ENCODE data around the gene GTPBP6.

GTPBP6 gene, protein sequence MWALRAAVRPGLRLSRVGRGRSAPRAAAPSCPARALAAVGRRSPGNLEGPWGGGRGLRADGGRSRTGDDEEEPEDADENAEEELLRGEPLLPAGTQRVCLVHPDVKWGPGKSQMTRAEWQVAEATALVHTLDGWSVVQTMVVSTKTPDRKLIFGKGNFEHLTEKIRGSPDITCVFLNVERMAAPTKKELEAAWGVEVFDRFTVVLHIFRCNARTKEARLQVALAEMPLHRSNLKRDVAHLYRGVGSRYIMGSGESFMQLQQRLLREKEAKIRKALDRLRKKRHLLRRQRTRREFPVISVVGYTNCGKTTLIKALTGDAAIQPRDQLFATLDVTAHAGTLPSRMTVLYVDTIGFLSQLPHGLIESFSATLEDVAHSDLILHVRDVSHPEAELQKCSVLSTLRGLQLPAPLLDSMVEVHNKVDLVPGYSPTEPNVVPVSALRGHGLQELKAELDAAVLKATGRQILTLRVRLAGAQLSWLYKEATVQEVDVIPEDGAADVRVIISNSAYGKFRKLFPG

DNA sequence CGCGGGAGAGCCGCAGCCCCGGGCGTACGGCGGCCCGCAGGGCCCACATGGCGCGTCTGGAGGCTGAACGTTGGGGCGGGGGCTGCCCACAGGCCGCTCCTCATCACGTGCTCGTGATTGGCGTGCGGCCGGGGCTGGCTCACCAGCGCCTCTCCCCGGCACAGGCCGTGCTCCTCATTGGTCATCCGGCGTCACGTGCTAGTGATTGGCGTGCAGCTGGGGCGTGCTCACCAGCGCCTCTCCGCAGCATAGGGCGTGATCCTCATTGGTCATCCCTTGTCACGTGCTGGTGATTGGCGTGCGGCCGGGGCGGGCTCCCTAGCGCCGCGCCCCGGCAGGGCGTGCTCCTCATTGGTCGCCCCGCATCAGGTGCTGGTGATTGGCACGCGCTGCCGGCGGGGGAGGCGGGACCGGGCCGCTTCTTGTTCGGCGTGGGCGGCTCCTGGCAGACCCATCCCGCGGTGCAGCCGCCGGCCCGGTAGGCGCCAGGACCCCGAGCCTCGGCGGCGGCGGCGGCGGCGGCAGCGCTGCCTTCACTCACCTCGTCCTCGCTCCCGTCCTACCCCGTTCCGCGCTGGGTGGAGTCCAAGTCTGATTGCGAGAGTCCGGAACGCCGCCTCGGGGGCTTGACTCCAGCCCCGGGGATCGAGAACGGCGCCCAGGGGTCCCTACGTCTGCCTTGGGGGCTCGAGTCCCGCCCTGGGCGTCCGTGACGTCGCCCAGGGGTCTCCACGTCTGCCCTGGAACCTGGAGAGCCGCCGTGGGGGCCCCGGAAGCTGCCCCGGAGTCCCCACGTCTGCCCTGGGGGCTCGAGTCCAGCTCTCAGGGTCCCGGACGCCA, at the start of gene GTPBP6:
TSS of gene GTPBP6 (minus strand) at position 58 of the 840 bp plus-strand sequence. CDS start at position 49, 9 bp downstream.
- peak; percentile 100 for DNase-seq (ENCODE audit: low spot score)

DNA sequence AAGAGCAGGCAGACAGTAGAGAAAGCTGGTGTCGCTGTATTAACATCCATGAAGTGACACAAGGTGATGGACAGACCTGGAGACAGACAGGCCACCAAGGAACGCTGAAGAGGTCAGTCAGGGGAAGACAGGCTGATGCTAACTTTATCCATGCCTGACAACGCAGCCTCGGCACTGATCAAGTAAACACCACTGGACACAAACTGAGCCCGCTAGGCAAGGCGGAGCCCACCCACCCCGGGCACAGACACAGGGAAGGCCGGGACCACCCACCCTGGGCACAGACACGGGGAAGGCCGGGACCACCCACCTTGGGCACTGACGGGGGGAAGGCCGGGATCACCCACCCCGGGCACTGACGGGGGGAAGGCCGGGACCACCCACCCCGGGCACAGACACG, 49.3 kb upstream of the GTPBP6 start:
- no peak for DNase-seq (ENCODE audit: low spot score)

DNA sequence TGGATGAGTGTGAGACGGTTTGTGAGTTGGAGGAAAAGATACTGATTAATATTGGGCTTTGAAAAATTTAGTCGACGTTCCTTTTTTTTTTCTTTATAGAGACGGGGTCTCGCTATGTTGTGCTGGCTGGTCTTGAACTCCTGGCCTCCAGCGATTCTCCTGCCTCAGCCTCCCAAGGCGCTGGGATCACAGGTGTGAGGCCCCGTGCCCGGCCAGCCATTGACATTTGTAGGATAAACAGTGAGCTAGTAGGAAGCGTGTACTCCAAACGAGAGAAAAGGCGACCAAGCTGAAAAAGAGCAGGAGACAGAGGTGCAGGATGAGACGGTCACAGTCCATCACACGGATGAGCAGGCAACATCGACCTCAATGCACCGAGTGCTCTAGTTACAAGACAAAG, 48.8 kb upstream of the GTPBP6 start:
- no peak for DNase-seq (ENCODE audit: low spot score)

DNA sequence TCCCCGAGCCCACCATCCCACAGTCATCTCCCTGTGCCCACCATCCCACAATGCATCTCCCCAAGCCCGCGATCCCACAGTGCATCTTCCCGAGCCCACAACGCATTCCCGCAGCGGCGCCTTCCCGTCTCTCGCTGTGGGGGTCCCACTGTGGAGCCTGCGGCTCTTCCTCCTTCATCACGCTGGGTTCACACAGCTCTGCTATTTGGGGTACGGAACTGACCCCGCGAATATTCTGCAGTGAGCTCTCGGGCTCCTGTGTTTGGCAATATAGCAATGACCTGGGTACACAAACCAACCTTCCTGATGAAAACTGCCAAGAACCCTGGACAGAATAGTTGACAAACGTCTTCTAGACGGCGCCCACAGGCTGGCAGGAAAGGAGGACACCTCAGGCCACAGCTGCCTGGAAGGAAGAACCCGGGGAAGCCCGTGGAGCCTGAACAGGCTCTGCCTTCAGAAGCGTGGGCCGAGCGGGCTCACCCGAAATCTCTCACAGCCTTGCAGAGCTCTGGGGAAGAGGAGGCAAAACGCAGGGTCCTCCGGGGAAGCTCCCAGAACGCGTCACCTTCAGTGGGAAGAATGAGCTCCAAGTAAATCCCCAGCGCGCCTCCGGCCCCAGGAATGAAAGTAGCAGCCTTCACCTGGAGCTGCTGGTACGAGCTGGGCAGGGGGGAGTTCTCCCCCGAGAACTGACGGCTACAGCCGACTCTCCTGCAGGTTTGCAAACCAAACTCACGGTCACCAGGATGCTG, 45.2 kb upstream of the GTPBP6 start:
- no peak for DNase-seq (ENCODE audit: low spot score)

DNA sequence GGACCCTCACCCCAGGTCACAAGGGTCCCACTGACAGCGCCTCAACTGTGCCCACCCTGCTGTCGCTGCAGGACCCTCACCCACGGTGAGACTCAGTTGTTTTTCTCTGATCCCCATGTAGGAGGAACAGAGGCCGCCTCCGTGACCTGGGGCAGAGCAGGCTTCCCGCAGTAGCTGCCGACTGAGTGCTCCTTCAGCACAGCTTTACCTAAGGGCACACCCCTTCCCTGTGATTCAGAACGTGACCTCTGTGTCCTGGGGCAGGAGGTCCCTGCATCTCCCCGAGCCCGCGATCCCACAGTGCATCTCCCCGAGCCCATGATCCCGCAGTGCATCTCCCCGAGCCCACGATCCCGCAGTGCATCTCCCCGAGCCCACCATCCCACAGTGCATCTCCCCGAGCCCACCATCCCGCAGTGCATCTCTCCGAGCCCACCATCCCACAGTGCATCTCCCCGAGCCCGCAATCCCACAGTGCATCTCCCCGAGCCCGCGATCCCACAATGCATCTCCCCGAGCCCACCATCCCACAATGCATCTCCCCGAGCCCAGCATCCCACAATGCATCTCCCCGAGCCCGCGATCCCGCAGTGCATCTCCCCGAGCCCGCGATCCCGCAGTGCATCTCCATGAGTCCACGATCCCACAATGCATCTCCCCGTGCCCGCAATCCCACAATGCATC, 44.5 kb upstream of the GTPBP6 start:
- DNase-seq (ENCODE audit: low spot score) = no peak

DNA sequence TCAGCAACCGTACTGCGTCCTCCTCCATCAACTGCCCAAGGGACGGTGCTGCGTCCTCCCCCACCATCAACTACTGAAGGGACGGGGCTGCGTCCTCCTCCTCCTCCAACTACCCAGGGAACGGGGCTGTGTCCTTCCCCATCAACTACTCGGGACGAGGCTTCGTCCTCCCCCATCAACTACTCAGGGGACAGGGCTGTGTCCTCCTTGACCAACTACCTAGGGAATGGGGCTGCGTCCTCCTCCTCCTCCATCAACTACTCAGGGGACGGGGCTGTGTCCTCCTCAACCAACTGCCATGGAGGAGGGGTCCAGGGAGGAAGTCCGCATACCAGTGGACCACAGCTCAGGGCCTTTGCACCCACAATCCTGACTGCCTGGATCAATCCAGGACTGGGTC, 43.8 kb upstream of the GTPBP6 start:
- DNase-seq (ENCODE audit: low spot score) = no peak

DNA sequence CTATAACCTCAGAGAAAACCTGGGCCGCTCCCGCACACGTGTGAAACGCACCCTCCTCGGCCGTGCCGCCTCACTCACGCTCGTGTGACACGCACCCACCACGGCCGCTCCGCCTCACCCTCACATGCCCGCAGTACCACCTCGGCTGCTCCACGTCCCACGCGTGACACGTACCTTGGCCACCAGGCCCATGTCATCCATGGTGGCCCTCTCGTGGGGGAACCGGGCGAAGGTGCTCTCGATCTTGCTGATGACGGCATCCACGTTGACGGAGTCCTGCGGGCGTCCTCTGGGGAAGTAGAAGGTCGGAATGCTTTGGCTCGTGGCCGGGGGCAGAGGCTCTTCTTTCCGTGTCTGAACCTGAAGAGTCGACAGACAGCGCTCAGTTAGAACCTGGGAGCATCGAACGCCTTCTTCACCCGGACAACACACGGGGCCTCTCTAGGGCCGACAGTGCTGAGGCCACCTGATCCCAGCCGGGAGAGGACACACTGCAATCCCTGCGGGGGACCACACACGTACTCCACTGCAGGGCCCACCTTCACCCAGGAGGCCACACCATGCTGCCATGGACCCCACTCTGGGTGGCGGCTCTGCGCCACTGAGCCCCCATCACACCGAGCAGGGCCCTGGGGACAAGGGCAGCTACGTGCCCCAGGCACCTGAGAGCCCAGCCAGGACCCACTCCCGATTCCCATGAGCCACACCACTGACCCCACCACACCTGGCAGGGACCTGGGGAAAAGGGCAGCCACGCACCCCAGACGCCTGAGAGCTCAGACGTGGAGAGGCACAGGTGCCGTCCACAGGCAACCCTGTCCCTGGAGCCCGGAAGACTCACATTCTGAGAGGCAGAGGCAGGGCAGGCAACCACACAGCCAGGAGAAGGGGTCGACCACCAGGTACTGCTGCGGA, 42.9 kb upstream of the GTPBP6 start:
- no peak for DNase-seq (ENCODE audit: low spot score)

DNA sequence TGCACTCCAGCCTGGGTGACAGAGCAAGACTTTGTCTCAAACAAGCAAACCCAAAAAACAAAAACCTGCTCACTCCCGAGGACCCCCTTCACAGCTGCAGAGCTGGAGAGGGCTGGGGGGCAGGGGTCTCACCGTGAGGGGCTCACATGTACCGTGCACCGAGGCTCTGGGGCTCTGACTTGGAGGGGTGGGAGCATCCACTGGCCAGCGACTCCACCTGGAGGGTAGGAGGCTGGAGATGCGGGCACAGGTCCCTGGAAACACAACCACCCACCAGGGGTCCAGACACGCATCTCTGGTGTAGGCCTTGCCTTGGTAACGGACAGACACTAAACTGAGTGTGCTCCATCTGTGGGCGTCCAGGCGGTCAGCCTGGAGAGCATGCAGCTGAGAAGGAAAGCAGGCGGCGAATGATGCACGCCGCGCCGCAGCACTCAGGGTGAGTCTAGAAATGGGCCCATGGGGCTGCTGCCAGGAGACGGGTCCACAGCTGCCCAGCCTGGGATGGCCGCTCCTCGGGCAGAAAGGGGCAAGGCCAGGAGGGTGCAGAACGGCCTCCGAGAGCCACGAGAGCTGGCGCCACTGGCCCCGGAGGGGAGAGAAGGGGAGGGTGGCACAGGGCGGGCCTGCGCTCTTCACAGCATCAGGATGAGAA, 42.0 kb upstream of the GTPBP6 start:
- no peak for DNase-seq (ENCODE audit: low spot score)

DNA sequence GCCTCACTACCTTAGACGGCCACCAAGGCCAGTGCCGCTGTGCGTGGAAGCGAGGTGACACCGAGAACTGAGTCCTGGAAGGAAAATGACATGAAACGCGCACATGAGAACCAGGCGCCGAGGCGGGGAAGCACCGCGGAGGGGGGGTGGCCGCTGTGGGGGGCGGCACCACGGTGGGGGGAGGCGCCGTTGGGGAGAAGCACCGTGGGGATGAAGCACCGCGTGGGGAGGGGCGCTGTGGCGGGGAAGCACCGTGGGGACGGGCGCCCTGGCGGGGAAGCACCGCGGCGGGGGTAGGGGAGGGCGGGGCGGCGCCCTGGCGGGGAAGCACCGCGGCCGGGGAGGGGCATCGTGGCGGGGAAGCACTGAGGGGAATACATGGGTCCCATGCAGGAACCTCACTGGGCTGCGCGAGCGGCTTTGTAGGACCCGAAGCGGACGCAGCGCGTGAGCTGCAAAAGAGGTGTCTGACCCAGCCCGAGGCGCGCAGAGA, 40.1 kb upstream of the GTPBP6 start:
- no peak for DNase-seq (ENCODE audit: low spot score)

DNA sequence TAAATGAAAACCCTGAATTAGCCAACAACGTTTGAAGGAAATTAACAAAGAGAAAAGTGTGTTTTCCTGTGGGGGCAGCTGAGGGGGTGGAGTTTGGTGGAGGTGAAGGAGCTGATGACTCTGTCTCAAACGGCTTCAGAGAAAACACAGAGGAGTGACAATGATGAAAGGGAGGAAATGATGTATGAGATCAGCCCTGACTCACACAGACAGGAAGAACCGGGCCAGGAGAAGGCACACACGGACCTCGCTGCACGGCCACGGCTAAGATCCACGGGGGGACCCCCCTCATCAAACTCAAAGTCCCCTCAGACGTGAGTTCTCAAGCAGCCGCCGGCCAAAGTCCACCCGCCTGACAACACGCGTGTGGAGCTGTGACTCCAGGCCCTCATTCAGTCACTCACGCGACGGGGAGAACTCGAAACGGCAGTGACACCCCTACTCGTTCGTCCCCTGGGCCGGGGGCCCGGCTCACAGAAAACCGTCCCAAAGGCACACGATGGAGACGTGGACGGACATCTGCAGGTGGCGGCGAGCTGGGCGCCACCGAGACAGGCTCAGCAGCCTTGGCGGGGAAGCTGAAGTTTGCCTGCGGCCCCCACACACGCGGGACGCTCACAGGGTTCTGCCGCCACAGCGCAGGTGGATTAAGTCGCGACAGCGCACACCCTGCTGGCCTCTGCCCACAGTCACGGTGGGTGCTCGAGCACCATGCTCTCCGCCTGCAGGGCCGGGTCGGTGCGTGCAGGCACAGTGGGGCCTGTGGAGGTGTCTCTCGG, 39.3 kb upstream of the GTPBP6 start:
- no peak for DNase-seq (ENCODE audit: low spot score)

DNA sequence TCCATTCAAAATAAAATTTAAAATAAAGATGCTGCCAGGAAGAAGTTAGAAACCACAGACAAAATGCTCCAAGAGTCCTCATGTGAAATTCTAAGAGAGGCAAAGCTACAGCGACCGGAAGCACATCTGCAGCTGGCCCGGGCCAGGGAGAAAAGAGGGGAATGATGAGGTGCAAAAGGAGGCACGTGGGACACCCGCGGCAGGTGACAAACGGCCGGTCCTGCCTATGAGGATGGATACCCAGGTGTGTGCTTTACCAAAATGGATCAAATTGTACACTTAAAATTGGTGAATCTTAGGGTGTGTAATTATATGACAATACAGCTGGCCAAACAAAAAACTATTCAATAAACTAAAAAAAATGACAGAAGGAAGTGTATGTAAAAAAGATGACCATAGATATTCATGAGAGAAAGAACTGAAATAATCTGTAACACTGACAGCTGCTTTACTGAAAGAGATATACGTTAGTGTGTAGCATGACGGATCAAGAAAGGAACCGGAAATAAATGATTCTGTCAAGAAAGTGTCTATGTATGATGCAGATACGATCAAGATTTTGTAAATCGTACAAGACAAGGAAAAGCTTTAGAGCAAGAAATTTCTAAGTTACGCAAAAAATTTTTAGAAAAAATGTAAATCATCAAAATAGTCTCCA, 38.6 kb upstream of the GTPBP6 start:
- DNase-seq (ENCODE audit: low spot score) = no peak

DNA sequence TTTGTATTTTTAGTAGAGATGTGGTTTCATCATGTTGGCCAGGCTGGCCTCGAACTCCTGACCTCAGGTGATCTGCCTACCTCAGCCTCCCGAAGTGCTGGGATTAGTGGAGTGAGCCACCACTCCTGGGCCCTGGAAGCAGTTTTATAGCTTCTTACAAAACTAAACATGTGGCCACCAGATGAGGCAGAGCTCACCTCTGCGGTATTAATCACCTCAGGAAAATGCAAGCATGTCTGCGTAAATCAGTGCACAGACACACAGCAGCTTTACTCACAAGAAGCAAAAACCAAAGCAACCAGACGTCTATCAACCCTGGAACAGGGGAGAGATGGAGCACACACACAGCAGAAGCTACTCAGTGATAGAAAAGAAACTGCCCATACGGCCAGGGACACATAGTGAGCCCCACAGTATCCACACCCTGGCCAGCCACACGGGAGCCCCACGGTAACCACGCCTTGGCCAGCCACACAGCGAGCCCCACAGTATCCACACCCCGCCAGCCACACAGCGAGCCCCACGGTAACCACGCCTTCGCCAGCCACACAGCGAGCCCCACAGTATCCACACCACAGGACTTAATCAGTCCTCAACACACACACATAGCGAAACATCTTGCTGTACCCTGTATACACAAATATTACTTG, 37.9 kb upstream of the GTPBP6 start:
- DNase-seq (ENCODE audit: low spot score) = no peak

DNA sequence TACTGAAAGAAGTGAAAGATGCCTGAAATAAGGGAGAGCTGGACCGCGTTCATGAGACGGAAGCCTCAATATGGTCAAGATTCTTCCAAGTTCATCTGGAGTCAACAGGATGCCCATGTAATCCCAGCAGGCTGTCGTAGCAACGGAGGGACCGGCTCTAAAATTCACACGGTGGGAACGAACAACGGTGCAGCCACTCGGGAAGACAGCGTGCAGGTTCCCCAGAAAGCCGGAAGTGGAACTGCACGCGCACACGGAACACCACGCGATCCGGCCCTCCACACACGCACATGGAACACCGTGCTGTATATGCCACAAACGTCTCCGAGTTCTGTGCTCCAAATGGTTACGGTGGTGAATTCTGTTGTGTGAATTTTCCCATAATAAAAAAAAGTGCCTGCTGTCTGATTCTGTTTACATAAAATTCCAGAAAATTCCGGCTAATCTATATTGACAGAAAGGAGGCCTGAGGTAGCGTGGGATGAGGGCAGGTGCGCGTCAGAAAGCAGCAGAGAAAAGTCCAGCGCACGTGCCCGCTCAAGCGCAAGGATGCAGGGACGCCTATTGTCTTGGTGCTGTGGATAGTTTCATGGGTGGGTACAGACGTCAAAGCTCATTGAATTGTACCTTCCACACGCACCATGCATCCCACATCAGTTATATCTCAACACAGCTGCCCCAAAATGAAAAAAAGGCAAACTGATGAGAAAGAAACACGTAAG, 36.9 kb upstream of the GTPBP6 start:
- no peak for DNase-seq (ENCODE audit: low spot score)

DNA sequence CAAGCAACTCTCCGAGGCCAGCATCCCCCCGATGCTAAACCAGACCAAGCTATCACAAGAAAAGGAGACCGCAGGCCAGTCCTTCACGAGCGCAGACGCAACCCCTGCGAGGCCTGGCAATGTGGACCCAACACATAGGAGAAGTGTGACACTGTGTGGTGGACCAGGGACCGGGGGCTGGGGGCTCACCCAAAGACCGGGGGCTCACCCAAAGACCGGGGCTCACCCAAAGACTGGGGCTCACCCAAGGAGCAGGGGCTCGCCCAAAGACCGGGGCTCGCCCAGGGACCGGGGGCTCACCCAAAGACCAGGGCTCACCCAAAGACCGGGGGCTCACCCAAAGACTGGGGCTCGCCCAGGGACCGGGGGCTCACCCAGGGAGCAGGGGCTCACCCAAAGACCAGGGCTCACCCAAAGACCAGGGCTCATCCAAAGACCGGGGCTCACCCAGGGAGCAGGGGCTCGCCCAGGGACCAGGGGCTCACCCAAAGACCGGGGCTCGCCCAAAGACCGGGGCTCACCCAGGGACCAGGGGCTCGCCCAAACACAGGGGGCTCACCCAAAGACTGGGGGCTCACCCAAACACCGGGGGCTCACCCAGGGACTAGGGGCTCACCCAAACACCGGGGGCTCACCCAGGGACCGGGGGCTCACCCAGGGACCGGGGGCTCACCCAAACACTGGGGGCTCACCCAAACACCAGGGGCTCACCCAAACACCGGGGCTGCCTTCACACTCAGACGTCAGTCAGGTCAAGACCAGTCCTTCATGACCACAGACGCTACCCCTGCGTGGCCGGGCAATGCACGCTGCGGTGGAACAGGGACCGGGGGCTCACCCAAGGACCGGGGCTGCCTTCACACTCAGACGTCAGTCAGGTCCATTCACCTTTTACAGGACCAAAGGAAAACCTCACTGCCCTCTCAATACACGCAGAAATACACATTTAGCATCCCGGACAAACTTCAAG, 35.3 kb upstream of the GTPBP6 start:
- no peak for DNase-seq (ENCODE audit: low spot score)

DNA sequence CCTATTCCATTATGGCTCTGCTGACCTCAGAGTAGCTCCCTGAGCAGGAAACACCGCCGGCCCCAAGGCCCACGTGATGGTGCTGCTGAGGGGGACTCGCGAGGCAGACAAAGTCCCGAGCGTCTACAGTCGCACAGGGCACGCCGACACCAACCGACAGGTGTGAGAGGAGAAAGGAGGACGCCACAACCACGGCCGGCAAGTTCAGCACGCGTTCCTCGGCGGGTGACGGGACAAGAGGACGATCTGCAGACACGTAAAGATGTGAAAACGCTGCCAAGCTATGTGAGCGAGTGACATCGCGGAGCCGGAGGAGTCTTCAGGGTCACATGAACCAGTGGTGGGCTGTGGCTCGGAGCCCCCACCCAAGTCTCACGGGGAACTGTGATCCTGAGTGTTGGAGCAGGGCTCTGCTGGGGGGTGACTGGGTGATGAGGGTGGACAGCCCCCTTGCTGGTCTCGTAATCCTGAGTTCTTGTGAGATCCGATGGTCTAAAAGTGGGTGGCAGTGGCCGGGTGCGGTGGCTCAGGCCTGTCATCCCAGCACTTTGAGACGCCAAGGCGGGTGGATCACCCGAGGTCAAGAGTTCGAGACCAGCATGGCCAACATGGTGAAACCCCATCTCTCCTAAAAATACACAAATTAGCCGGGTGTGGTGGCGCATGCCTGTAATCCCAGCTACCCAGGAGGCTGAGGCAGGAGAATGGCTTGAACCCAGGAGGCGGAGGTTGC, 34.2 kb upstream of the GTPBP6 start:
- DNase-seq (ENCODE audit: low spot score) = no peak
